Breast epithelium (tissue), 3 donors: ENCODE data around the gene OGFOD3.
A peak's percentile ranks its signal among the peaks of the same experiment; 100 is the strongest.

Source experiments
- POLR2A ChIP-seq: fragments of 450-650 bp; IDR thresholded peaks from one replicate; pipeline ENCODE4 v1.6.1; 2016; ENCODE audit warnings: antibody characterized with exemption, mild to moderate bottlenecking, moderate library complexity
- POLR2AphosphoS5 ChIP-seq, 3 donors: sonication (generic); formaldehyde crosslinking; IDR thresholded peaks; one replicate each; pipeline ENCODE4 v1.6.1; 2017; ENCODE audit warnings: antibody characterized with exemption in 3 of 3
- TF ChIP-seq, protein P1 (sequence below), 3 donors: fragments of 450-650 bp; IDR thresholded peaks; one replicate each; pipeline ENCODE4 v1.5.1; 2016 to 2017; ENCODE audit warnings: antibody characterized with exemption in 3 of 3, mild to moderate bottlenecking in 3 of 3, moderate library complexity in 3 of 3

DNA sequence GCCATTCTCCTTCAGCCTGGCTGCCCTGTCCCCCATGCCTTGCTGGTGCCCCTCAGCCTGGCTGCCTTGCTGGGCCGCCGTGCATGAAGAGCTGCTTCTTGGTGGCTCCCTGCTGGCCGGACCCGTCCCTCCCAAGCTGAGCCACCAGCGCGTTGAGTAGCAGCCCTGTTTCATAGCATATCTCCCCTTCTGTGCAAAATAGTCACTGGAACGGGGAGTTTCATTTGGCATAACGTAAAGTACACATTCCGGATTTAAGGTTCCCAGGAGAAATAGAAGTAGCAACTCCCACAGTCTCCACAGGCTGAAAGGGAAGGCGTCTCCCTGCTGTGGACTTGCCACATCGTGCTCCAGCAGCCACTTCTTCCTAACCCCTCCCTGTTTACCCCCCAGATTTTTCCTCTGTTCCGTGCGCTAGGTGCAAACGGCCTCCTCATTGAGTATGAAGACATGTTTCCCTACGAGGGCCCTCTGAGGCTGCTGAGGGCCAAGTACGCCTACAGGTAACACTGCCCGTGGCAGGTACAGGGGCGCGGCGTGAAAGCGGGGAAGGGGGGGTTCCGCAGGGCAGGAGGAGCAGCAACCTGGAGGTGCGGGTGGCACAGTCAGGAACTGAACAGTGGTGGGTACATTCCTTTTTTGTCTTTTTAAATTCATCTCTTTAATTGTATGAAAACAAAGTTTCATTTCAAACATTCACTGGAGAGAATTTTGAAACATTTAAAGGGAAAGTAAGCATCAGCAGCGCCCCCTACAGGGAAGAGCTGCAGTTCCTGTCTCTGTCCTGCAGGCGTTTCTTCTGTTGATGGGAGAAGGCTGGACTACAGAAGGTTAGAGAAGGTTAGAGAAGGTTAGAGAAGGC is 5.8 kb upstream of the OGFOD3 start:
- TF ChIP-seq POLR2AphosphoS5 (IDR thresholded peaks at IDR 0.05), result no peak
- TF ChIP-seq, protein P1, sequence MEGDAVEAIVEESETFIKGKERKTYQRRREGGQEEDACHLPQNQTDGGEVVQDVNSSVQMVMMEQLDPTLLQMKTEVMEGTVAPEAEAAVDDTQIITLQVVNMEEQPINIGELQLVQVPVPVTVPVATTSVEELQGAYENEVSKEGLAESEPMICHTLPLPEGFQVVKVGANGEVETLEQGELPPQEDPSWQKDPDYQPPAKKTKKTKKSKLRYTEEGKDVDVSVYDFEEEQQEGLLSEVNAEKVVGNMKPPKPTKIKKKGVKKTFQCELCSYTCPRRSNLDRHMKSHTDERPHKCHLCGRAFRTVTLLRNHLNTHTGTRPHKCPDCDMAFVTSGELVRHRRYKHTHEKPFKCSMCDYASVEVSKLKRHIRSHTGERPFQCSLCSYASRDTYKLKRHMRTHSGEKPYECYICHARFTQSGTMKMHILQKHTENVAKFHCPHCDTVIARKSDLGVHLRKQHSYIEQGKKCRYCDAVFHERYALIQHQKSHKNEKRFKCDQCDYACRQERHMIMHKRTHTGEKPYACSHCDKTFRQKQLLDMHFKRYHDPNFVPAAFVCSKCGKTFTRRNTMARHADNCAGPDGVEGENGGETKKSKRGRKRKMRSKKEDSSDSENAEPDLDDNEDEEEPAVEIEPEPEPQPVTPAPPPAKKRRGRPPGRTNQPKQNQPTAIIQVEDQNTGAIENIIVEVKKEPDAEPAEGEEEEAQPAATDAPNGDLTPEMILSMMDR (IDR thresholded peaks at IDR 0.05), result peak in 2 of 3 donors; percentile 48 to 58
- TF ChIP-seq POLR2A, result no peak
